Right renal pelvis (tissue), 4 donors: ENCODE results near the gene PSAP. TPM values are rescaled to one million over a fixed set of nuclear protein-coding genes. Genes with fewer than 3 reads are reported as not detected.

Source experiments
- DNase-seq, 4 donors: peaks; one replicate each; pipeline ENCODE4 v3.0.0-alpha.2; 2013; ENCODE audit warnings: low read depth in 4 of 4, low spot score in 3 of 4, missing footprints in 1 of 4
- polyA plus RNA-seq, 4 donors: library from polyadenylated mRNA; unstranded; fragments of 120-200 nt; gene quantifications; one replicate each; pipeline ENCODE4 v1.2.1, GENCODE V29; 2013; ENCODE audit not compliant: insufficient read length in 4 of 4

The PSAP gene
- polyA plus RNA-seq, 4 donors: 825 to 912 (median 890) TPM

- DNase-seq: peak in 2 of 4 donors; percentile 39 to 49
Observed at GRCh38 chr10:71795248-71795647, 55.8 kb downstream of the PSAP start.

- DNase-seq: no peak
Observed at GRCh38 chr10:71790749-71791440, 60.2 kb downstream of the PSAP start.

- no peak for DNase-seq
Observed at GRCh38 chr10:71789871-71790270, 61.2 kb downstream of the PSAP start.

- no peak for DNase-seq
Observed at GRCh38 chr10:71788954-71789353, 62.1 kb downstream of the PSAP start.

GRCh38 chr10:71784679-71785272 lies 66.3 kb downstream of the PSAP start:
- no peak for DNase-seq

GRCh38 chr10:71783917-71784678 lies 67.0 kb downstream of the PSAP start:
- DNase-seq: no peak

GRCh38 chr10:71782917-71783490 lies 68.0 kb downstream of the PSAP start:
- DNase-seq: no peak

GRCh38 chr10:71782221-71782916 lies 68.7 kb downstream of the PSAP start:
- DNase-seq: no peak

GRCh38 chr10:71780719-71781118 lies 70.3 kb downstream of the PSAP start:
- DNase-seq: no peak

- DNase-seq: no peak
Observed at GRCh38 chr10:71780156-71780555, 70.9 kb downstream of the PSAP start.

- no peak for DNase-seq
Observed at GRCh38 chr10:71779641-71780040, 71.4 kb downstream of the PSAP start.

GRCh38 chr10:71778071-71778825 lies 72.8 kb downstream of the PSAP start:
- no peak for DNase-seq

GRCh38 chr10:71777213-71777985 lies 73.7 kb downstream of the PSAP start:
- DNase-seq: no peak

GRCh38 chr10:71776481-71776925 lies 74.5 kb downstream of the PSAP start:
- no peak for DNase-seq

GRCh38 chr10:71774916-71775702 lies 75.9 kb downstream of the PSAP start:
- no peak for DNase-seq

GRCh38 chr10:71773221-71773971 lies 77.7 kb downstream of the PSAP start, which contains the start of gene VSIR:
TSS of gene VSIR (minus strand) at chr10:71773520. CDS start at chr10:71773439, 81 bp downstream.
- DNase-seq: peak in 3 of 4 donors; percentile 63 to 67 (median 65)

GRCh38 chr10:71772832-71773220 lies 78.2 kb downstream of the PSAP start:
- DNase-seq: no peak
